GM21786 (cell line): Measurements from ENCODE around the gene LIPC.

Experiments used
- ATAC-seq: cut with Tn5 transposase; IDR thresholded peaks from one replicate; pipeline ENCODE4 v1.9.1; 2021; ENCODE audit not compliant: unreplicated experiment

Gene LIPC

DNA sequence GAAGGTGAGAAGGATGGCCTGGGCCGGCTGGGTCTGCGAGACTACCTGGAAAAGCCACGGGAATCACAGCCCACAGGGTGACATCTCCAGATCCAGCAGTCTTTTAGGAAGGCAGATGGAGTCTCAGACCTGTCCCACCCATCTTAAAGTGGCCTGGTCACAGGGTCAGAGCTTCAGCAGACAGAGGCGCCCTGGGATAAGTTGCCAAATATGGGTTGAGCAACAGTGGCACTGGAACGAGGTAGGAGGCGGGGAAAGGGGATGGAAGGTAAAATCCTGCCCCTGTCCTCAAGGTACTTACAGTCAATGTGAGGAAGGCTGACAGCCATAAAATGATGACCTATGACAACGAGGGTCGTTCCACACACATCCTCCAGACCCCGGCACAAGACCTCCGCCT, 80.7 kb downstream of the LIPC start:
- no peak for ATAC-seq

DNA sequence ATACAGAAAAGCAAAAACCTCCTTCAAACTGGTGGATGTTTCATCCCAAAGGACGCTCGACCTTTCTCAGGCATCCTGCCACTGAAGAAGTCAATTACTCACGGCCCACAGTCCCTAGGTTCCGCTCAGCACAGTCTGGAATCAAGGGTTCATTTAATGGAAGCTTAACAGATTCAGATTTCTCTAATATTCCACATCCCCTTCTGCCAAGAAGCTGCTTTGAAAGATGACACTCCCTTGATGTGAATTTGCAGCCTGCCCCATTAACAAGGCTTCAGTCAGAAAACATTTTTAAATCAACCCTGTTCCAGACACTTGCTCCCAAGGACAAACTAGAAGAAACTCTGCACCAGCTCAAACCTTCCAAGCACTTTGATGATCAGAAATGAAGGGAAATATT, 81.2 kb downstream of the LIPC start:
- ATAC-seq: no peak

- ATAC-seq: no peak
Observed at GRCh38 chr15:58513726-58514336, 82.0 kb downstream of the LIPC start.

DNA sequence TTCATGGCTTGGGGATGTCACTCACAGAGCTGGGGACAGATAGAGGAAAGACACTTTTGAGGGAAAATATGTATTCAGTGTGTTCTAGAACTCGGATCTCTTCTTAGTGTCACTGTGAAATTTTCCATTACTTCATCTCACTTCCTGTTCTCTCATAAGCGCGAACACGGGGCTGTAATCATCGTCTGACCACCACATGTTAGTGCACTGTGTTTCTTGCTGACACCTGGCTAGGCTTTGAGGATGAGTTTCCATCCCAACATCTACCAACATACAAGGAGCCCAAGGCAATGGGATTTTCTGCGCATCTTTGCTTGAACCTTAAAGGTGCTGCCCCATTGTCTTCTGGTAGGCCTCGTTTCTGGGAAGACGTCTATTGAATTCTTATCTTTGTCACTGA, 84.0 kb downstream of the LIPC start:
- no peak for ATAC-seq

DNA sequence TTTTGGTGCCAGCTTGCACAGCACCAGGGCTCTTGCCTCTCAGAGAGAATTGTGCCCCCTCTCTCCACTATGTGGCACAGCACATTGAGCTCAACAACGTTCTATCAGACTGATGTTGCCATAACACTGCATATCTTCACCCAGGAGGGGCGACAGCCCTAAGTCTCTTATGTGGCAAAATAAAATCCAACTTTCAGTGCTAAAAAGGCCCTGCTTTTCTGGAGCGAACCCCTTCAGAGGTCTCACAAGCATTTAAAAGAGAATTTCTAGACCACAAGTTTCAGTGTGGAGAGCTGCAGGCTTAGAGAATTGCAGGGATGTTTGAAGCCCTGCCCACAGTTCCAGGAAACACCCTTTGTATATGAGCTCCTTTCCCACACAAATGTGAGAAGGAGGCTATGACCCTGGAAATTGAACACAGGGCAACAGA, 85.5 kb downstream of the LIPC start:
- no peak for ATAC-seq

DNA sequence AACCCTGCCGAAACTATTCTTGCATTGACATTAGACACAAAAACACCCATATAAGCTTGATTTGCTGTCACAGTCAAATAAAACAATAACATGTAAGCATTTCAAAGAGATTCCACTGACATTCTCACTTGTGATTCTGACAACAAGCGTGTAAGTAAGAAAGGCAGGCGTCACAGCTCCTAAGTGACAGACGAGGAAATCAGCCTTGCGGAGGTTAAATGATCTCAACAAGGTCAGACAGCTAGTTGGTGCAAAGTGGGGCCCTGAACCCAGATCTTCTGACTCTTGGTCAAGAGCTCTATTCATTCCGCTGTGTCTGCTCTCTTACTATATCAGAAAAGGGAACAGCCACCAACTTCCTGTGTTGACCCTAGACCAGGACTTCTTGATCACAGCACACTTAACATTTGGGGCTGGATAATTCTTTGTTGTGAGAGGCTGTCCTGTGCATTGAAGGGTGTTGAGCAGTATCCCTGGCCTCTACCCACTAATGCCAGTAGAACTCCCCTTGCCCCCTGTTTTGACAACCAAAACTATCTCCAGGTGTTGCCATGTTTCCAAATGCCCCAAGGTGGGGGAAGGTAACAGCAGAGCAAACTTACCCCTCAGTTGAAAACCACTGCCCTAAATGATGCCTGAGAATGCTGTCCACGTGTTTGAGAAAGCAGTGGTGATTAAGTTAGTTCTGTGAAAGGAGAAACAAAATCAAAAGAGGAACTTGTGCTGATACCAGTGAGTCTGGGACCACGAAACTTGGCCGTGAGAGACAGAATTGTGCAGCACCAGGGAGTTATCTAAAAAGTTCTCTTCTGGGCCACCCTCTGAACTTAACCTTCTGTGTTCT, 86.1 kb downstream of the LIPC start:
- ATAC-seq: peak; percentile 70

DNA sequence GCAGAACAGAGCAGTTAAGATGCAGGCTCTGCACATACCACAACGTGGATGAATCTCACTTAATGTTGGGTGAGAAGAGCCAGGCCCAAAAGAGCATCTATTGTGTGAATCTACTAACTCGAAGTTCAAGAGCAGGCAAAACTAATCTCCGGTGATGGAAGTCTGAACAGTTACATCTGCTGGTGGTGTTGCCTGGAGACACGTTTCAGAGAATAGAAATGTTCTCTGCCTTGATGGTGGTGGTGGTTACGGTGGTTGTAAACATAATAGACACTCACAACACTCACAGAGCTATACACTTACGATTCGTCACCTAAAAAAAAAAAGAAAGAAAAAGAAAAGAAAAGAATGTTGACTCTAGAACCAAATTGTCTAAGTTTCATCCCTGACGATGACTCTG, 86.8 kb downstream of the LIPC start:
- no peak for ATAC-seq

DNA sequence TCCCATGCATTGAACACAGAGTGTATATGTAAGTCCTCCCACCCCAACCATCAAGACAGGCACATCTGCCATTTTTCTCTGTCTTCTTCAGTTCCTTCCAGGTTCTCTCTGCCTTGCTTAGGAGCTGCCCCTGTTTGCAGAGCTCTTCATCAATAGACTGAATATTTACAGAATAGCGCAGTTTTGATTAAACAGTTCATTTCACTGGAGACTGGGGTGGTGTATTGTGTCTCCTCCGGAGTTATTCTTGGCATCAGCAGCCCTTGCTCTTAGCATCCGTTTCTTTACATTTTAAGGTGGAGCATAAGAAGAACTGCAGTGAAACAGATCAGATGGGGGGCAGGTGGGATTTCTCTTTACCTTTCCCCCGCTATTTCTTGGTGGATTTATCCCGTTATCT, 87.7 kb downstream of the LIPC start:
- no peak for ATAC-seq

GRCh38 chr15:58520464-58520863, 88.7 kb downstream of the LIPC start:
- no peak for ATAC-seq

GRCh38 chr15:58520936-58521292, 89.1 kb downstream of the LIPC start:
- no peak for ATAC-seq

DNA sequence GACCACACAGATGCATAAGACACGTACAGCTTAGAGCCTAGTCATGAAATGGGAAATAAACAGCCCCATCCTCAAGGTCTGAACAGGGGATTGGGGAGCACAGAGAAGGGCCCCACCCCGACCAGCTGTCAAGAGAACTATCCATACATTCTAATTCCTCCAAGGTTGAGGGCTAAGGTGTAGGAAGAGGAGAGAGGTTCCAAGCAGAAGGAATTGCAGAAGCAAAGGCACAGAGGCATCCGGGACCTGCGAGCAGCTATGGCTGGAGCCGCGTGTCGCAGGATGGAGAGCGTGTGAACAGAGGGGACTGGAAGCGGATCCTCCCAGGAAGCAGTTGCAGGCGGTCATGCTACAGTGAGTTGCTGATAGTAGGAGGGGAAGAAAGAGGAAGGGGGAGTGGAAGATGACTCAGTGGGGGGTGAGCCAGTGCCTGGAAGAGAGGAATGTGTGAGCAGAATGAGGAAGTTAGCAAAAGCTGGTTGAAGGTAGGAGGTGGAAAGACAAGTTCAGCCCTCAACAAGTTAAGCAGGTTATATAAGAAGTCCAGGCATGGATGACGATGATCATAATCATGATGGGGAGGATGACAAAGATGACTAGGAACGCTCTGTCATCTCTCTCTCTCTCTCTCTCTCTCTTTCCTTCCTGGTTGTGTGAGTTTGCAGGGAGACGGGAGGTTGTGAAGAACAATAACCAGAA, 89.7 kb downstream of the LIPC start:
- ATAC-seq: no peak

DNA sequence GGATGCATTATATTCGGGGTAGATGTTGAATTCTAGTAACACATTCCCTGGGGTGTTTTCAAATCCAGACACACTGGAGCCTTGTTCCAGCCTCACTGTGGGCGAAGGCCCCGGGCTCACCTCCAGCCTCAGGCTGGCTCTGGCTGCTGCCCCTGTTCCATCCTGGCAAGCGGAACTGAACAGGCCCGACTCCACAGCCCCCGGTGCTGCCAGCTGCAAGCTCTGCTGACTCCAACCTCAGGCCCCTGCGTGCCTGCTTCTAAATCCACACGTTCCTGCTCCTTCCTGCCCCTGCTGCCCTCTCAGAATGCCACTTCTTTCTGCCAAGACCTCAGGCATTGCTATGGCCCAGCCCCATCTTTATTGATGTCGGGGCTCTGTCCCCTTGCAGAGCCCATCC, 90.6 kb downstream of the LIPC start:
- ATAC-seq: no peak

DNA sequence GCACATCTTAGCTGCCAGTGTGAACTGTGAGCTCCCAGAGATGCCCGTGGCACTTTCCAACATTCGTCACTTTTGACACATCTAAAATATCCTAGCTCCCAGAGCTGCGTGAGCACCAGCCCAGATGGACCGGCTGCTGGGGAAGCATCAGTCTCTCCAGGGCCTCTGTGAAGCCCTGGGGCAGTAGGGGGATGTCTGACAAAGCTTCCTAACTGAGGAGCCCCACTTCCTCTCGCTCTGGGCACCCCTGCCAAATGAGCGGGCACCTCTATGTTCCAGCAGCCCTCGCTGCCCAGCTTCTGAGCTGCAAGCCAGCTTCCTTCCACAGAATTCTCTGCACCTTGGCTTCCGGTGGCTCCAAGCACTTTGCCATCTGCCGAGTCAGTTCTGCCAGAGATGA, 91.1 kb downstream of the LIPC start:
- ATAC-seq: no peak

DNA sequence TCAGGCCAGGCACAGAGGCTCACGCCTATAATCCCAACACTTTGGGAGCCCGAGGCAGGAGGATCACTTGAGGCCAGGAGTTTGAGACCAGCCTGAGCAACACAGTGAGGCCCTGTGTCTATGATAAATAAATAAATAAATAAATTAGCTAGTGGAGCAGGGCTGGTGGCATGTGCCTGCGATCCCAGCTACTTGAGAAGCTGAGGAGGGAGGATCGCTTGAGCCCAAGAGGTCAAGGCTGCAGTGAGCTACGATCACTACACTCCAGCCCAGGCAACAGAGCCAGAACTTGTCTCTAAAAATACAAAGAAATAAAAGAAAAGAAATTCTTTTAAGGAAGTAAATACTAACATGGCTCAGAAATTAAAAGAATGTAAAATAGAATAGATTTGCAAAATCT, 91.8 kb downstream of the LIPC start:
- ATAC-seq: no peak

DNA sequence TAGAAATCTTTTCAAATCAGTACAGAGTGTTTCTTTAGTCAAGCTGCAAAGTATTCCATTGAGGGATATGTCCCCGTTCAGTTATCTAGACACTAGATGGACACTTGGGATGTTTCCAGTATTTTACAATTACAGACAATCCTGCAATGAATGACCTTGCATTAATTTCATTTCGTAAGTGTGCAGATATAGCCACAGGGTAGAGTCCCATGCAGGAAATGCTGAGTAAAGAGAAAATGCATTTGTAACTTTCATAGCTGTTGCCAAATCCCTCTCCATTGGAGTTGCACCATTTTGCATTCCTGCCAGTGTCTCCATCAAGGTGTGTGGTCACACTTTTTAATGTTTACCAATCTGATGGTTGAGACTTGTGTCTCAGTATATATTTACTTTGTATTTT, 92.5 kb downstream of the LIPC start:
- no peak for ATAC-seq

- no peak for ATAC-seq
Observed at GRCh38 chr15:58525991-58526421, 94.2 kb downstream of the LIPC start.

- ATAC-seq: no peak
Observed at GRCh38 chr15:58526647-58527192, 94.9 kb downstream of the LIPC start.

GRCh38 chr15:58527573-58528187, 95.9 kb downstream of the LIPC start:
- no peak for ATAC-seq

DNA sequence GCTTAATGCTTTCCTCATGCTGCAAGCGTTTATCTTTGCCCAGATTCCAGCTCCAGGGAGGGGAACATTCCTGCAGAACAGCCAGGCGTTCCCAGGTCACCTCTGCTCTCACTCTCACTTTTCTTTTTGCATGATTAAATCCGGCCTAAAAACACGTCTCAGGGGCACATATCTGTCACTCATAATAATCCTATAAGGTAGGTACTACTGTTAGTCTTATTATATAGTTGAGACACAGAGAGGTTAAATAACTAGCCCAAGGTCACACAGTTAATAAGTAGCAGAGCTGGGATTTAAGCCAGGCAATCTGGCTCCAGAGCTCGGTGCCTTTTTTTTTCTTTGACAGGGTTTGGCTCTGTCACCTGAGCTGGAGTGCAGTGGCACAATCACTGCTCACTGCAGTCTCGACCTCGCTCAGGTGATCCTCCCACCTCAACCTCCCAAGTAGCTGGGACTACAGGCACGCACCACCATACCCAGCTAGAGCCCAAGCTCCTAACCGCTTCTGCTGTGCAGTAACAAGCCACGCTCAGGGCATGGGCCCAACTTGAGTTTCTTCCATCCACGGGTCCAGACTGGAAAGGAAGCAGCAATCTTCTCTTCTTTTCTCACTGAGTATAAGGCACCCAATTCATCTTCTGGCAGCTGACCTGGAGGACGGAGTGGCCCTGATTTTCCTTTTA, 96.5 kb downstream of the LIPC start:
- ATAC-seq: no peak

DNA sequence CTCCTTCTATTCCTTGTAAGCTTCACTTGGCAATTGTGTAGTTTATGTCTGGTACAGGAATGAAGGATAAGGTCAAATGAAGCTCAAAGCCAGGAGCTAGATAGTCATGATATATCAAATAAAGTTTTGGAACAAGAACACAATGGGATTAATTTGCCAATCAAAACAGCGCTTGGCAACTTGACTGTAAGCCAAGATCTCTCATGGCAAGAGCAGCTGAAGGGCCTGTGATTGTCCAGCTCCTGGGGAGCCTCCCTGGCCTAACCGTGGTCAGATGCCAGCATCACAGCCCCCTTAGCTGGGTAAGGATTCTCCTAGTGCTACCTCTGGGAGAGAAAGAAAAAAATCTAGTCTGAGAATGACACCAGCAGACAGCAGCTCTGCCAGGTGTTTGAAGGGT, 97.2 kb downstream of the LIPC start:
- ATAC-seq: no peak

GRCh38 chr15:58530056-58530590, 98.3 kb downstream of the LIPC start:
- no peak for ATAC-seq
